HL-60 (cell line): ENCODE data around the gene NATD1.

Experiments
- DNase-seq, 2 experiments: peaks; one replicate each; pipeline ENCODE4 v3.0.0-alpha.2; 2010 to 2020; ENCODE audit warnings: low read depth in 1 of 2, low spot score in 1 of 2
- H3K27ac ChIP-seq: fragments of 250-450 bp; sonication (Bioruptor Pico); replicated peaks from 2 replicates; pipeline ENCODE4 v1.5.1; 2020; ENCODE audit warnings: mild to moderate bottlenecking, moderate library complexity
- H3K27me3 ChIP-seq: fragments of 250-450 bp; sonication (Bioruptor Pico); 2 replicates; pipeline ENCODE4 v1.5.1; 2021; ENCODE audit warnings: mild to moderate bottlenecking, moderate library complexity; ENCODE audit not compliant: insufficient read depth, poor library complexity, severe bottlenecking
- H3K4me3 ChIP-seq: replicated peaks from 2 replicates; pipeline ENCODE4 v1.5.1; 2011; ENCODE audit warnings: mild to moderate bottlenecking, control low read depth, low read length; ENCODE audit not compliant: insufficient read depth
- CTCF ChIP-seq: IDR thresholded peaks from one replicate; pipeline ENCODE4 v1.5.1; 2011; ENCODE audit warnings: low read length, control low read depth, inconsistent platforms; ENCODE audit not compliant: insufficient read depth
- GABPA ChIP-seq: IDR thresholded peaks from 2 replicates; pipeline ENCODE4 v1.6.1; 2012; ENCODE audit warnings: low read depth
- POLR2AphosphoS5 ChIP-seq: IDR thresholded peaks from 2 replicates; pipeline ENCODE4 v1.6.1; 2012; ENCODE audit warnings: low read depth
- SPI1 ChIP-seq: IDR thresholded peaks from 2 replicates; pipeline ENCODE4 v1.6.1; 2012; ENCODE audit warnings: low read depth, mild to moderate bottlenecking, borderline replicate concordance
- TF ChIP-seq, protein P1 (sequence below): IDR thresholded peaks from 2 replicates; pipeline ENCODE4 v1.6.1; 2012; ENCODE audit warnings: low read depth; ENCODE audit not compliant: insufficient replicate concordance

The NATD1 gene

DNA sequence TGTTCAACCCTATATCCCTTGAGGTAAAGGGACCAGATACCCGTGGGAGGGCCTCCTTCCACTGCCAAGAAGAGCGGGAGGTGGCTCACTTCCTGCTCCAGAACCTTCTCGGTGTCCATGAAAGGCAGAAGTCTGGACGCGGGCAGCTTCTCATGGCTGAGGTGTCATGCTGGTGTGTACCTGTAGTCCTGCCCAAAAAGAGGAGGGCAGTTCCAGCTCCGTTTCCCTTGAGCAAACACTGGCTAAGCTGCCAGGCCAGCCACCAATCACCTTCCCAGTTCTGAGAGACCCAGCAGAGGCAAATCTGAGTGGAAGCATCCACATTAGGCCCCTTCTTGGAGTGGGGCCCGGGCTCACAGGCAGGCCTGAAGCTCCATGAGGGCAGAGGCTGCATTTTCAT lies 44.9 kb downstream of the NATD1 start:
- TF ChIP-seq, protein P1, sequence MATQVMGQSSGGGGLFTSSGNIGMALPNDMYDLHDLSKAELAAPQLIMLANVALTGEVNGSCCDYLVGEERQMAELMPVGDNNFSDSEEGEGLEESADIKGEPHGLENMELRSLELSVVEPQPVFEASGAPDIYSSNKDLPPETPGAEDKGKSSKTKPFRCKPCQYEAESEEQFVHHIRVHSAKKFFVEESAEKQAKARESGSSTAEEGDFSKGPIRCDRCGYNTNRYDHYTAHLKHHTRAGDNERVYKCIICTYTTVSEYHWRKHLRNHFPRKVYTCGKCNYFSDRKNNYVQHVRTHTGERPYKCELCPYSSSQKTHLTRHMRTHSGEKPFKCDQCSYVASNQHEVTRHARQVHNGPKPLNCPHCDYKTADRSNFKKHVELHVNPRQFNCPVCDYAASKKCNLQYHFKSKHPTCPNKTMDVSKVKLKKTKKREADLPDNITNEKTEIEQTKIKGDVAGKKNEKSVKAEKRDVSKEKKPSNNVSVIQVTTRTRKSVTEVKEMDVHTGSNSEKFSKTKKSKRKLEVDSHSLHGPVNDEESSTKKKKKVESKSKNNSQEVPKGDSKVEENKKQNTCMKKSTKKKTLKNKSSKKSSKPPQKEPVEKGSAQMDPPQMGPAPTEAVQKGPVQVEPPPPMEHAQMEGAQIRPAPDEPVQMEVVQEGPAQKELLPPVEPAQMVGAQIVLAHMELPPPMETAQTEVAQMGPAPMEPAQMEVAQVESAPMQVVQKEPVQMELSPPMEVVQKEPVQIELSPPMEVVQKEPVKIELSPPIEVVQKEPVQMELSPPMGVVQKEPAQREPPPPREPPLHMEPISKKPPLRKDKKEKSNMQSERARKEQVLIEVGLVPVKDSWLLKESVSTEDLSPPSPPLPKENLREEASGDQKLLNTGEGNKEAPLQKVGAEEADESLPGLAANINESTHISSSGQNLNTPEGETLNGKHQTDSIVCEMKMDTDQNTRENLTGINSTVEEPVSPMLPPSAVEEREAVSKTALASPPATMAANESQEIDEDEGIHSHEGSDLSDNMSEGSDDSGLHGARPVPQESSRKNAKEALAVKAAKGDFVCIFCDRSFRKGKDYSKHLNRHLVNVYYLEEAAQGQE, result no peak
- TF ChIP-seq GABPA (no peak), CTCF (no peak), POLR2AphosphoS5 (no peak), SPI1 (no peak)
- no peak for DNase-seq
- Histone ChIP-seq H3K27ac (no peak overlapping the region), H3K27me3 (no peaks in the 10 kb centered on the region), H3K4me3 (no peak overlapping the region)

DNA sequence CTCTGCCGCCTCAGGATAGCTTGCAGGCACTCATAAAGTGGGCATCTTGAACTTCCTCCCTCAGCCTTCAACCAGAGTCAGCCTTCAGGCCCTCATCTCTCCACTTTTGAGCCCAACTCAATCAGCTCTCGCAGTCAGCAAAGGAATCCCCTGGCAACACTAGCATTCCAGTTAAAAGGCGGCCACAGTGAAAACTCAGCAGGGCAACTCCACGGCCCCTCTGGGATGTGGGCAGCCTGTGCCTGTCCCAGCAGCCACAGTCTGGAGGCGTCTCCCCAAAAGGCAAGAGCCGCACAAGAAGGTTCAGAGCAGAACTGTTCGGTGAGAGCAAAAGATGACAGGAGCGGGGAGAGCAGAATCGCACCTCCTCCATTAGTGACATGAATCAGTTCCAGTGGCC lies 48.3 kb downstream of the NATD1 start:
- H3K27me3 ChIP-seq, result no peaks in the 10 kb centered on the region
- no peak overlapping the region for H3K4me3 ChIP-seq
- TF ChIP-seq GABPA (no peak), CTCF (no peak), POLR2AphosphoS5 (no peak), SPI1 (no peak)
- TF ChIP-seq, protein P1, result no peak
- DNase-seq, result no peak
- H3K27ac ChIP-seq, result no peak overlapping the region

DNA sequence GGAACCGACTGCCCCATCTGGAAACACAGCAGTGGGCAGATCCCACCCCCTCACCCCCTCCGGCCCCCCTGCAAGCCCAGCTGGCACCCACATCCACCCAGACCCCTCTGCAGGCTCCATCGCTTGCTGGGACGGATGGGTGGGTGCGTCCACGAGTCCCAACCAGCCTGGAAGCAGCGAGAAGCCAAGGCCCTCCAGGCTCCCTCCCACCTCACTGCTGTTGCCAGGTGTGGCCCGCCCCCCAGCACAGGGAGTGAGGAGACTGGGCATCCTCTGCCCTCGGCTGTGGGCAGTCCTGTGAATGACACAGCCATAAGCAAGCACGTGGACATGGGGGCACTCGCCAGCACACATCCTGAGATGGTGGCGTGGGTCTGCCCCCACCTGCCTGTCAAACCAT lies 50.7 kb downstream of the NATD1 start:
- DNase-seq, result no peak
- no peak overlapping the region for H3K27ac ChIP-seq
- no peak overlapping the region for H3K4me3 ChIP-seq
- TF ChIP-seq GABPA (no peak), POLR2AphosphoS5 (no peak)
- no peaks in the 10 kb centered on the region for H3K27me3 ChIP-seq

GRCh38 chr17:21201874-21202273 lies 51.3 kb downstream of the NATD1 start:
- no peak for DNase-seq
- no peak overlapping the region for H3K27ac ChIP-seq
- no peak overlapping the region for H3K4me3 ChIP-seq
- no peaks in the 10 kb centered on the region for H3K27me3 ChIP-seq
- TF ChIP-seq SPI1, result no peak
- no peak for TF ChIP-seq CTCF
- TF ChIP-seq GABPA, result no peak
- TF ChIP-seq POLR2AphosphoS5, result no peak
- TF ChIP-seq, protein P1, result no peak
